CD14-positive monocyte (primary cell): Measurements from ENCODE around the gene ZNF318. TPM values are rescaled to one million over a fixed set of nuclear protein-coding genes. Genes with fewer than 3 reads are reported as not detected.
A peak's percentile ranks its signal among the peaks of the same experiment; 100 is the strongest.

Experiments used
- DNase-seq, 3 donors: peaks; one replicate each; pipeline ENCODE4 v3.0.0-alpha.2; 2011 to 2022
- H2AFZ ChIP-seq: 2 replicates; pipeline ENCODE4 v1.6.0; 2012; ENCODE audit warnings: mild to moderate bottlenecking, low read depth, low read length, inconsistent platforms; ENCODE audit not compliant: insufficient read depth, poor library complexity, severe bottlenecking
- H3K27ac ChIP-seq, 2 donors: 1 replicate in 1 of 2; 2 replicates in 1 of 2; pipeline ENCODE4 v1.5.1; 2012 to 2013; ENCODE audit warnings: low read length in 2 of 2, control low read depth in 1 of 2, inconsistent platforms in 1 of 2, low read depth in 1 of 2, mild to moderate bottlenecking in 1 of 2
- H3K27me3 ChIP-seq, 2 donors: one replicate each; pipeline versions ENCODE4 v1.6.0 to v1.6.1; 2011 to 2013; ENCODE audit warnings: low read length in 2 of 2; ENCODE audit not compliant: control insufficient read depth in 2 of 2, insufficient read depth in 2 of 2
- H3K36me3 ChIP-seq, 2 donors: replicated peaks in 1 of 2; 1 replicate in 1 of 2; 2 replicates in 1 of 2; pipeline versions ENCODE4 v1.5.1 to v1.6.1; 2012 to 2013; ENCODE audit warnings: low read length in 2 of 2, control low read depth in 1 of 2, inconsistent platforms in 1 of 2, mild to moderate bottlenecking in 1 of 2; ENCODE audit not compliant: insufficient read depth in 2 of 2, control insufficient read depth in 1 of 2
- H3K4me1 ChIP-seq, 2 donors: 1 replicate in 1 of 2; 2 replicates in 1 of 2; pipeline versions ENCODE4 v1.5.1 to v1.6.1; 2012 to 2013; ENCODE audit warnings: low read length in 2 of 2, control low read depth in 1 of 2, inconsistent platforms in 1 of 2, mild to moderate bottlenecking in 1 of 2, moderate library complexity in 1 of 2; ENCODE audit not compliant: insufficient read depth in 2 of 2, control insufficient read depth in 1 of 2
- H3K4me2 ChIP-seq: replicated peaks from 2 replicates; pipeline ENCODE3; 2012; ENCODE audit warnings: low read length, moderate library complexity, mild to moderate bottlenecking; ENCODE audit not compliant: poor library complexity, severe bottlenecking; ENCODE audit errors: extremely low read depth
- H3K4me3 ChIP-seq, 3 experiments: fragments of 200-600 bp in 1 of 3; sonication (generic) in 1 of 3; replicated peaks in 1 of 3; 1 replicate in 2 of 3; 2 replicates in 1 of 3; pipeline ENCODE4 v1.5.1; 2011 to 2013; ENCODE audit warnings: low read length in 3 of 3, mild to moderate bottlenecking in 3 of 3, control low read depth in 2 of 3, low read depth in 2 of 3, inconsistent platforms in 1 of 3, moderate library complexity in 1 of 3
- H3K79me2 ChIP-seq: 2 replicates; pipeline ENCODE4 v1.6.0; 2012; ENCODE audit warnings: mild to moderate bottlenecking, control low read depth, inconsistent platforms, low read length, moderate library complexity; ENCODE audit not compliant: insufficient read depth
- H3K9ac ChIP-seq: 2 replicates; pipeline ENCODE4 v1.6.0; 2017; ENCODE audit warnings: low read length, mild to moderate bottlenecking; ENCODE audit not compliant: insufficient read depth, poor library complexity, severe bottlenecking
- H3K9me3 ChIP-seq, 2 donors: replicated peaks in 1 of 2; 1 replicate in 1 of 2; 2 replicates in 1 of 2; pipeline versions ENCODE4 v1.5.1 to v1.6.1; 2012 to 2013; ENCODE audit warnings: low read length in 2 of 2, control low read depth in 1 of 2; ENCODE audit not compliant: control insufficient read depth in 1 of 2, insufficient read depth in 1 of 2
- H4K20me1 ChIP-seq: 2 replicates; pipeline ENCODE4 v1.6.0; 2012; ENCODE audit warnings: mild to moderate bottlenecking, low read length, control low read depth, moderate library complexity; ENCODE audit not compliant: insufficient read depth
- H3K27ac Mint-ChIP-seq, 7 donors: one replicate each; pipeline ENCODE4 v1.8.0; 2020; ENCODE audit warnings: mild to moderate bottlenecking in 7 of 7, mixed read lengths in 7 of 7, moderate library complexity in 6 of 7, inconsistent platforms in 2 of 7
- H3K27me3 Mint-ChIP-seq, 3 donors: one replicate each; pipeline ENCODE4 v1.8.0; 2021 to 2022; ENCODE audit warnings: low read depth in 3 of 3, mild to moderate bottlenecking in 3 of 3, mixed read lengths in 3 of 3, moderate library complexity in 3 of 3, inconsistent platforms in 1 of 3
- H3K36me3 Mint-ChIP-seq, 2 donors: one replicate each; pipeline ENCODE4 v1.8.0; 2020; ENCODE audit warnings: mixed read lengths in 2 of 2, inconsistent platforms in 1 of 2, mild to moderate bottlenecking in 1 of 2
- H3K4me1 Mint-ChIP-seq: one replicate; pipeline ENCODE4 v1.8.0; 2020; ENCODE audit warnings: mild to moderate bottlenecking, mixed read lengths
- H3K4me3 Mint-ChIP-seq, 2 donors: one replicate each; pipeline ENCODE4 v1.8.0; 2020; ENCODE audit warnings: mild to moderate bottlenecking in 2 of 2, mixed read lengths in 2 of 2, moderate library complexity in 1 of 2
- H3K9me3 Mint-ChIP-seq, 7 donors: one replicate each; pipeline ENCODE4 v1.8.0; 2020 to 2022; ENCODE audit warnings: mixed read lengths in 7 of 7, mild to moderate bottlenecking in 6 of 7, moderate library complexity in 6 of 7, inconsistent platforms in 2 of 7
- WGBS: methylation state at CpG from one replicate; pipeline ENCODE4 v1.1.5; 2013; ENCODE audit warnings: missing lambda C conversion rate; ENCODE audit not compliant: insufficient coverage; 5-methylcytosine and 5-hydroxymethylcytosine counted together
- intact Hi-C, 2 donors: fragments of 100-400 bp; cut with micrococcal nuclease; formaldehyde crosslinking; loops; one replicate each; pipeline versions ENCODE4 v1.15.0 to v1.15.1; 2023
- polyA plus RNA-seq, 3 donors: library from polyadenylated mRNA; depleted of rRNA in 1 of 3; unstranded in 2 of 3; stranded (reverse) in 1 of 3; fragments of 300-500 nt in 2 of 3; fragments of >200 nt in 1 of 3; fragmentation: Illumina TruSeq in 2 of 3; gene quantifications; 1 replicate in 2 of 3; 2 replicates in 1 of 3; pipeline ENCODE4 v1.2.3, GENCODE V29; 2012 to 2021
- TF ChIP-seq, protein P1 (sequence below): fragments of 200-600 bp; IDR thresholded peaks from one replicate; pipeline ENCODE4 v1.8.0; 2022; ENCODE audit warnings: antibody characterized with exemption, mild to moderate bottlenecking

The ZNF318 gene
- polyA plus RNA-seq, 3 donors: 3.2 to 19.4 (median 3.6) TPM

DNA sequence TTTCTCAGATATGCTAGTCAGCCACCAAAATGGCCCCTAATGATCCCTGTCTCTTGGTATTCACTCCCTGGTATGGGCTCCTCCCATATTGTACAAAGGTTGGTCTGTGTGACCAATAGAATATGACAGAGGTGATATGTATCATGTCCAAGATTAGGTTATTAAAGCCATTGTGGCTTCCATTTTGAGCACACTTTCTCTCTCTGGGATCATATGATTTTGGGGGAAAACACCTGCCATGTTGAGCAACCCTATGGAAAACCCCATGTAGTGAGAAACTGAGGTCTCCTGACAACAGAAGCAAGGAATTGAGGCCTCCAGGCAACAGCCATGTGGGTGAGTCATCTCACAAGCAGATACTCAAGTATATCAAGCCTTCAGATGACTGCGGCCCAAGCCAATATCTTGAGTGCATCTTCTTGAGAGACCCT lies 7.1 kb upstream of the ZNF318 start:
- H3K9me3 ChIP-seq: no peaks in the 10 kb centered on the region
- H3K27ac ChIP-seq: no peak overlapping the region
- no peak overlapping the region for H3K9ac ChIP-seq
- H3K4me3 ChIP-seq: no peak overlapping the region
- peaks cover 2 to 4% of the 10 kb centered on the region in 2 donors for H3K36me3 Mint-ChIP-seq
- TF ChIP-seq, protein P1, sequence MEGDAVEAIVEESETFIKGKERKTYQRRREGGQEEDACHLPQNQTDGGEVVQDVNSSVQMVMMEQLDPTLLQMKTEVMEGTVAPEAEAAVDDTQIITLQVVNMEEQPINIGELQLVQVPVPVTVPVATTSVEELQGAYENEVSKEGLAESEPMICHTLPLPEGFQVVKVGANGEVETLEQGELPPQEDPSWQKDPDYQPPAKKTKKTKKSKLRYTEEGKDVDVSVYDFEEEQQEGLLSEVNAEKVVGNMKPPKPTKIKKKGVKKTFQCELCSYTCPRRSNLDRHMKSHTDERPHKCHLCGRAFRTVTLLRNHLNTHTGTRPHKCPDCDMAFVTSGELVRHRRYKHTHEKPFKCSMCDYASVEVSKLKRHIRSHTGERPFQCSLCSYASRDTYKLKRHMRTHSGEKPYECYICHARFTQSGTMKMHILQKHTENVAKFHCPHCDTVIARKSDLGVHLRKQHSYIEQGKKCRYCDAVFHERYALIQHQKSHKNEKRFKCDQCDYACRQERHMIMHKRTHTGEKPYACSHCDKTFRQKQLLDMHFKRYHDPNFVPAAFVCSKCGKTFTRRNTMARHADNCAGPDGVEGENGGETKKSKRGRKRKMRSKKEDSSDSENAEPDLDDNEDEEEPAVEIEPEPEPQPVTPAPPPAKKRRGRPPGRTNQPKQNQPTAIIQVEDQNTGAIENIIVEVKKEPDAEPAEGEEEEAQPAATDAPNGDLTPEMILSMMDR: no peak
- peaks cover 3% of the 10 kb centered on the region for H3K4me1 Mint-ChIP-seq
- no peak overlapping the region for H3K4me3 Mint-ChIP-seq
- H3K36me3 ChIP-seq: no peaks in the 10 kb centered on the region
- H3K9me3 Mint-ChIP-seq: no peaks in the 10 kb centered on the region
- no peak overlapping the region for H3K4me2 ChIP-seq
- H2AFZ ChIP-seq: no peak overlapping the region
- H3K27me3 ChIP-seq: peaks cover 15 to 38% of the 10 kb centered on the region in 2 donors
- peak in 2 of 3 donors; percentile 15 to 90 for DNase-seq
- no peaks in the 10 kb centered on the region for H4K20me1 ChIP-seq
- no peaks in the 10 kb centered on the region for H3K79me2 ChIP-seq
- H3K27ac Mint-ChIP-seq: no peak overlapping the region
- no CpG with 5 or more reads among the region's 1 CpG for WGBS
- H3K4me1 ChIP-seq: no peaks in the 10 kb centered on the region
- H3K27me3 Mint-ChIP-seq: peaks cover 40 to 53% (median 42%) of the 10 kb centered on the region in 3 donors
- intact Hi-C loops: no loop called here

GRCh38 chr6:43375693-43376092 lies 6.2 kb upstream of the ZNF318 start:
- 100% methylated on average over 1 of the region's 4 CpGs for WGBS
- Histone ChIP-seq H4K20me1 (no peaks in the 10 kb centered on the region), H3K27ac (no peak overlapping the region), H3K4me3 (no peak overlapping the region), H3K4me2 (no peak overlapping the region), H3K79me2 (no peaks in the 10 kb centered on the region), H3K4me1 (no peaks in the 10 kb centered on the region), H2AFZ (no peak overlapping the region), H3K9me3 (no peaks in the 10 kb centered on the region), H3K9ac (no peak overlapping the region), H3K36me3 (no peaks in the 10 kb centered on the region), H3K27me3 (peaks cover 14 to 29% of the 10 kb centered on the region in 2 donors)
- Mint-ChIP-seq H3K4me1 (peaks cover 1% of the 10 kb centered on the region), H3K27me3 (peaks cover 34 to 47% (median 36%) of the 10 kb centered on the region in 3 donors), H3K27ac (no peak overlapping the region), H3K36me3 (no peaks in the 10 kb centered on the region), H3K4me3 (peak overlapping the region in 1 of 2 donors; percentile 55), H3K9me3 (no peaks in the 10 kb centered on the region)
- no peak for DNase-seq
- intact Hi-C loops: no loop called here
- TF ChIP-seq, protein P1: no peak
